Activated T-helper 1 cell treated with anti-CD3 and anti-CD28 coated beads, Interleukin-12 subunit alpha, Interleukin-12 subunit beta, Interleukin-2, Interleukin-4 antibody, amounts not matched to agents 30 ng/mL and 10 ng/mL and 1 ng/mL, durations not matched to agents 14 hours and 24 hours and 36 hours (primary cell): ENCODE data around the gene LCN2. TPM values are rescaled to one million over a fixed set of nuclear protein-coding genes. Genes with fewer than 3 reads are reported as not detected.

Source experiments
- DNase-seq: peaks from one replicate; pipeline ENCODE4 v3.0.0; 2021; ENCODE audit warnings: low spot score
- H3K27ac Mint-ChIP-seq: one replicate; pipeline ENCODE4 v1.8.0; 2021; ENCODE audit warnings: mild to moderate bottlenecking, mixed read lengths
- H3K27me3 Mint-ChIP-seq: one replicate; pipeline ENCODE4 v1.8.0; 2022; ENCODE audit warnings: mild to moderate bottlenecking, moderate library complexity, mixed read lengths; ENCODE audit not compliant: insufficient read depth
- H3K36me3 Mint-ChIP-seq: one replicate; pipeline ENCODE4 v1.8.0; 2021; ENCODE audit warnings: low read depth, mixed read lengths
- H3K4me1 Mint-ChIP-seq: one replicate; pipeline ENCODE4 v1.8.0; 2021; ENCODE audit warnings: low read depth, mixed read lengths
- H3K4me3 Mint-ChIP-seq: one replicate; pipeline ENCODE4 v1.8.0; 2021; ENCODE audit warnings: mild to moderate bottlenecking, moderate library complexity, mixed read lengths
- H3K9me3 Mint-ChIP-seq: one replicate; pipeline ENCODE4 v1.8.0; 2021; ENCODE audit warnings: mixed read lengths
- intact Hi-C: fragments of 100-400 bp; cut with micrococcal nuclease; formaldehyde crosslinking; loops from one replicate; pipeline ENCODE4 v1.15.1; 2024
- total RNA-seq: library from RNA; stranded (reverse); gene quantifications from 2 replicates; pipeline ENCODE4 v1.2.3, GENCODE V29; 2022

Gene LCN2
- total RNA-seq, 1 donor from 2014 or later, result not detected

GRCh38 chr9:128141604-128142003, 7.6 kb upstream of the LCN2 start:
- Mint-ChIP-seq H3K4me1 (peaks cover 12% of the 10 kb centered on the region), H3K36me3 (no peaks in the 10 kb centered on the region), H3K9me3 (no peaks in the 10 kb centered on the region), H3K27ac (no peak overlapping the region), H3K4me3 (no peak overlapping the region), H3K27me3 (peaks cover 3% of the 10 kb centered on the region)
- DNase-seq, result no peak
- intact Hi-C loops, result no loop called here

- Mint-ChIP-seq H3K4me3 (peak overlapping the region; percentile 1), H3K36me3 (no peaks in the 10 kb centered on the region), H3K27ac (peak overlapping the region; percentile 79), H3K4me1 (peaks cover 12% of the 10 kb centered on the region), H3K9me3 (no peaks in the 10 kb centered on the region), H3K27me3 (peaks cover 3% of the 10 kb centered on the region)
- peak; percentile 33 for DNase-seq
- intact Hi-C loops, result no loop called here
Observed at GRCh38 chr9:128142061-128142460, 7.2 kb upstream of the LCN2 start.

GRCh38 chr9:128142596-128142995, 6.7 kb upstream of the LCN2 start:
- H3K4me3 Mint-ChIP-seq, result no peak overlapping the region
- no peaks in the 10 kb centered on the region for H3K9me3 Mint-ChIP-seq
- H3K36me3 Mint-ChIP-seq, result no peaks in the 10 kb centered on the region
- DNase-seq, result no peak
- intact Hi-C loops, result no loop called here
- peaks cover 2% of the 10 kb centered on the region for H3K27me3 Mint-ChIP-seq
- peaks cover 12% of the 10 kb centered on the region for H3K4me1 Mint-ChIP-seq
- H3K27ac Mint-ChIP-seq, result no peak overlapping the region

- intact Hi-C loops, result no loop called here
- Mint-ChIP-seq H3K27ac (no peak overlapping the region), H3K36me3 (no peaks in the 10 kb centered on the region)
Observed at GRCh38 chr9:128143525-128144238, 5.6 kb upstream of the LCN2 start.

GRCh38 chr9:128144239-128145181, 4.7 kb upstream of the LCN2 start:
- DNase-seq, result no peak
- Mint-ChIP-seq H3K27ac (no peak overlapping the region), H3K36me3 (no peaks in the 10 kb centered on the region), H3K27me3 (no peaks in the 10 kb centered on the region), H3K4me3 (no peak overlapping the region), H3K4me1 (peaks cover 12% of the 10 kb centered on the region), H3K9me3 (no peaks in the 10 kb centered on the region)
- intact Hi-C loops, result no loop called here

More at GRCh38 chr9:128143525-128144238, 5.6 kb upstream of the LCN2 start:
- no peak for DNase-seq
- Mint-ChIP-seq H3K27me3 (no peaks in the 10 kb centered on the region), H3K4me1 (peaks cover 12% of the 10 kb centered on the region), H3K4me3 (no peak overlapping the region), H3K9me3 (no peaks in the 10 kb centered on the region)

GRCh38 chr9:128145536-128145935, 3.7 kb upstream of the LCN2 start:
- Mint-ChIP-seq H3K4me3 (no peak overlapping the region), H3K27ac (no peak overlapping the region)

GRCh38 chr9:128145951-128146351, 3.3 kb upstream of the LCN2 start:
- no peak for DNase-seq
- H3K36me3 Mint-ChIP-seq, result no peaks in the 10 kb centered on the region
- H3K9me3 Mint-ChIP-seq, result no peaks in the 10 kb centered on the region
- peaks cover 12% of the 10 kb centered on the region for H3K4me1 Mint-ChIP-seq
- H3K27me3 Mint-ChIP-seq, result no peaks in the 10 kb centered on the region
- H3K27ac Mint-ChIP-seq, result no peak overlapping the region
- no peak overlapping the region for H3K4me3 Mint-ChIP-seq
- intact Hi-C loops, result no loop called here

More at GRCh38 chr9:128145536-128145935, 3.7 kb upstream of the LCN2 start:
- DNase-seq, result no peak
- no peaks in the 10 kb centered on the region for H3K36me3 Mint-ChIP-seq
- peaks cover 12% of the 10 kb centered on the region for H3K4me1 Mint-ChIP-seq
- no peaks in the 10 kb centered on the region for H3K9me3 Mint-ChIP-seq
- intact Hi-C loops, result no loop called here
- no peaks in the 10 kb centered on the region for H3K27me3 Mint-ChIP-seq

- Mint-ChIP-seq H3K27me3 (no peaks in the 10 kb centered on the region), H3K4me3 (no peak overlapping the region), H3K27ac (no peak overlapping the region), H3K36me3 (no peaks in the 10 kb centered on the region), H3K4me1 (peaks cover 12% of the 10 kb centered on the region), H3K9me3 (no peaks in the 10 kb centered on the region)
- intact Hi-C loops, result no loop called here
- DNase-seq, result no peak
Observed at GRCh38 chr9:128146591-128147120, 2.6 kb upstream of the LCN2 start.

GRCh38 chr9:128148509-128149000, 698 bp upstream of the LCN2 start:
- no peak for DNase-seq
- Mint-ChIP-seq H3K4me3 (no peak overlapping the region), H3K27me3 (no peaks in the 10 kb centered on the region), H3K36me3 (no peaks in the 10 kb centered on the region), H3K27ac (no peak overlapping the region), H3K9me3 (no peaks in the 10 kb centered on the region), H3K4me1 (peaks cover 1% of the 10 kb centered on the region)
- intact Hi-C loops, result no loop called here

GRCh38 chr9:128149951-128150593, 819 bp downstream of the LCN2 start:
- H3K27ac Mint-ChIP-seq, result no peak overlapping the region
- intact Hi-C loops, result no loop called here
- H3K27me3 Mint-ChIP-seq, result no peaks in the 10 kb centered on the region
- no peaks in the 10 kb centered on the region for H3K4me1 Mint-ChIP-seq
- H3K4me3 Mint-ChIP-seq, result no peak overlapping the region
- no peaks in the 10 kb centered on the region for H3K36me3 Mint-ChIP-seq
- no peaks in the 10 kb centered on the region for H3K9me3 Mint-ChIP-seq
- no peak for DNase-seq

GRCh38 chr9:128150594-128151308, 1.5 kb downstream of the LCN2 start:
- no peak overlapping the region for H3K27ac Mint-ChIP-seq
- H3K4me1 Mint-ChIP-seq, result no peaks in the 10 kb centered on the region
- peaks cover 2% of the 10 kb centered on the region for H3K27me3 Mint-ChIP-seq
- H3K4me3 Mint-ChIP-seq, result no peak overlapping the region
- H3K9me3 Mint-ChIP-seq, result no peaks in the 10 kb centered on the region
- no peaks in the 10 kb centered on the region for H3K36me3 Mint-ChIP-seq
- intact Hi-C loops, result no loop called here
- no peak for DNase-seq
